Neuron (in vitro differentiated cells): Measurements from ENCODE around the gene SNCAIP.

Experiments used
- H2AFZ ChIP-seq: one replicate; pipeline ENCODE4 v1.6.1; 2013; ENCODE audit warnings: low read depth, mild to moderate bottlenecking, inconsistent platforms, low read length, moderate library complexity
- H3K27me3 ChIP-seq: one replicate; pipeline ENCODE4 v1.6.1; 2013; ENCODE audit warnings: low read length; ENCODE audit not compliant: insufficient read depth
- H3K36me3 ChIP-seq: one replicate; pipeline ENCODE4 v1.6.1; 2013; ENCODE audit warnings: low read length; ENCODE audit not compliant: insufficient read depth
- H3K4me1 ChIP-seq: one replicate; pipeline ENCODE4 v1.6.1; 2013; ENCODE audit warnings: low read length; ENCODE audit not compliant: insufficient read depth
- H3K4me3 ChIP-seq: 2 replicates; pipeline ENCODE4 v1.5.1; 2013; ENCODE audit warnings: mild to moderate bottlenecking, low read length, moderate library complexity
- H3K9me3 ChIP-seq: one replicate; pipeline ENCODE4 v1.6.1; 2013; ENCODE audit warnings: low read length

SNCAIP gene

GRCh38 chr5:122398016-122398415 lies 86.0 kb downstream of the SNCAIP start:
- Histone ChIP-seq H3K4me1 (peaks cover 14% of the 10 kb centered on the region), H2AFZ (no peak overlapping the region), H3K27me3 (no peaks in the 10 kb centered on the region), H3K9me3 (no peaks in the 10 kb centered on the region), H3K4me3 (no peak overlapping the region), H3K36me3 (no peaks in the 10 kb centered on the region)

- no peak overlapping the region for H2AFZ ChIP-seq
- no peaks in the 10 kb centered on the region for H3K36me3 ChIP-seq
- H3K4me3 ChIP-seq: no peak overlapping the region
- H3K4me1 ChIP-seq: peaks cover 14% of the 10 kb centered on the region
- no peaks in the 10 kb centered on the region for H3K9me3 ChIP-seq
- no peaks in the 10 kb centered on the region for H3K27me3 ChIP-seq
These were observed 88.3 kb downstream of the SNCAIP start for GRCh38 chr5:122400341-122400740.

GRCh38 chr5:122400938-122401337 lies 88.9 kb downstream of the SNCAIP start:
- Histone ChIP-seq H3K36me3 (no peaks in the 10 kb centered on the region), H3K27me3 (no peaks in the 10 kb centered on the region), H3K4me1 (peaks cover 14% of the 10 kb centered on the region), H2AFZ (no peak overlapping the region), H3K9me3 (no peaks in the 10 kb centered on the region), H3K4me3 (no peak overlapping the region)

- no peaks in the 10 kb centered on the region for H3K27me3 ChIP-seq
- H2AFZ ChIP-seq: no peak overlapping the region
- H3K36me3 ChIP-seq: no peaks in the 10 kb centered on the region
- no peak overlapping the region for H3K4me3 ChIP-seq
- H3K9me3 ChIP-seq: no peaks in the 10 kb centered on the region
- H3K4me1 ChIP-seq: peaks cover 14% of the 10 kb centered on the region
These were observed 90.1 kb downstream of the SNCAIP start for GRCh38 chr5:122401976-122402725.

- H3K9me3 ChIP-seq: no peaks in the 10 kb centered on the region
- no peaks in the 10 kb centered on the region for H3K27me3 ChIP-seq
- no peak overlapping the region for H2AFZ ChIP-seq
- peaks cover 14% of the 10 kb centered on the region for H3K4me1 ChIP-seq
- no peak overlapping the region for H3K4me3 ChIP-seq
- H3K36me3 ChIP-seq: no peaks in the 10 kb centered on the region
These were observed 91.1 kb downstream of the SNCAIP start for GRCh38 chr5:122402955-122403685.

GRCh38 chr5:122404018-122404417 lies 92.0 kb downstream of the SNCAIP start:
- H3K4me1 ChIP-seq: peaks cover 12% of the 10 kb centered on the region
- no peaks in the 10 kb centered on the region for H3K27me3 ChIP-seq
- H3K36me3 ChIP-seq: no peaks in the 10 kb centered on the region
- H2AFZ ChIP-seq: no peak overlapping the region
- no peaks in the 10 kb centered on the region for H3K9me3 ChIP-seq
- H3K4me3 ChIP-seq: no peak overlapping the region

- no peak overlapping the region for H3K4me3 ChIP-seq
These were observed 92.8 kb downstream of the SNCAIP start for GRCh38 chr5:122404653-122405362.

GRCh38 chr5:122405751-122406150 lies 93.7 kb downstream of the SNCAIP start:
- Histone ChIP-seq H3K27me3 (no peaks in the 10 kb centered on the region), H3K4me1 (peaks cover 6% of the 10 kb centered on the region), H3K9me3 (no peaks in the 10 kb centered on the region), H3K36me3 (no peaks in the 10 kb centered on the region), H3K4me3 (no peak overlapping the region), H2AFZ (no peak overlapping the region)

More at GRCh38 chr5:122404653-122405362, 92.8 kb downstream of the SNCAIP start:
- Histone ChIP-seq H2AFZ (no peak overlapping the region), H3K36me3 (no peaks in the 10 kb centered on the region), H3K9me3 (no peaks in the 10 kb centered on the region), H3K27me3 (no peaks in the 10 kb centered on the region), H3K4me1 (peaks cover 12% of the 10 kb centered on the region)

GRCh38 chr5:122406181-122406580 lies 94.1 kb downstream of the SNCAIP start:
- H2AFZ ChIP-seq: no peak overlapping the region
- no peaks in the 10 kb centered on the region for H3K27me3 ChIP-seq
- H3K36me3 ChIP-seq: no peaks in the 10 kb centered on the region
- no peak overlapping the region for H3K4me3 ChIP-seq
- peaks cover 1% of the 10 kb centered on the region for H3K4me1 ChIP-seq
- H3K9me3 ChIP-seq: no peaks in the 10 kb centered on the region

GRCh38 chr5:122408592-122409224 lies 96.7 kb downstream of the SNCAIP start:
- Histone ChIP-seq H3K36me3 (no peaks in the 10 kb centered on the region), H3K4me1 (no peaks in the 10 kb centered on the region), H3K4me3 (no peak overlapping the region), H3K27me3 (no peaks in the 10 kb centered on the region), H3K9me3 (no peaks in the 10 kb centered on the region), H2AFZ (no peak overlapping the region)

- H3K4me1 ChIP-seq: peaks cover 5% of the 10 kb centered on the region
- no peak overlapping the region for H2AFZ ChIP-seq
- no peak overlapping the region for H3K4me3 ChIP-seq
- H3K36me3 ChIP-seq: no peaks in the 10 kb centered on the region
- no peaks in the 10 kb centered on the region for H3K27me3 ChIP-seq
- no peaks in the 10 kb centered on the region for H3K9me3 ChIP-seq
These were observed 100.9 kb downstream of the SNCAIP start for GRCh38 chr5:122412966-122413365.

- Histone ChIP-seq H3K36me3 (no peaks in the 10 kb centered on the region), H3K9me3 (no peaks in the 10 kb centered on the region), H2AFZ (no peak overlapping the region), H3K27me3 (no peaks in the 10 kb centered on the region), H3K4me3 (no peak overlapping the region), H3K4me1 (peaks cover 5% of the 10 kb centered on the region)
These were observed 101.7 kb downstream of the SNCAIP start for GRCh38 chr5:122413722-122414121.
